Mesendoderm (in vitro differentiated cells): ENCODE measurements around the gene MRPL34.

Experiments
- DNase-seq: peaks from one replicate; pipeline ENCODE4 v3.0.0; 2013
- H2AK5ac ChIP-seq: 2 replicates; pipeline ENCODE4 v1.6.1; 2013; ENCODE audit warnings: low read length, inconsistent platforms
- H2BK120ac ChIP-seq: 2 replicates; pipeline ENCODE4 v1.6.1; 2013; ENCODE audit warnings: low read depth, mild to moderate bottlenecking, low read length, moderate library complexity, mixed read lengths
- H2BK15ac ChIP-seq: replicated peaks from 2 replicates; pipeline ENCODE4 v1.6.1; 2013; ENCODE audit warnings: low read depth, mild to moderate bottlenecking, moderate library complexity
- H2BK5ac ChIP-seq: 2 replicates; pipeline ENCODE4 v1.6.1; 2013; ENCODE audit warnings: low read length, inconsistent platforms
- H3K18ac ChIP-seq: 2 replicates; pipeline ENCODE4 v1.6.1; 2013; ENCODE audit warnings: mild to moderate bottlenecking, low read length, mixed read lengths
- H3K23ac ChIP-seq: one replicate; pipeline ENCODE4 v1.6.1; 2013; ENCODE audit warnings: low read length
- H3K27ac ChIP-seq: 2 replicates; pipeline ENCODE4 v1.5.1; 2013; ENCODE audit warnings: low read depth, mild to moderate bottlenecking, inconsistent platforms, low read length, moderate library complexity
- H3K27me3 ChIP-seq: 2 replicates; pipeline ENCODE4 v1.6.1; 2013; ENCODE audit warnings: low read length, control low read depth, mild to moderate bottlenecking, inconsistent platforms; ENCODE audit not compliant: insufficient read depth, poor library complexity
- H3K36me3 ChIP-seq: 2 replicates; pipeline ENCODE4 v1.6.1; 2013; ENCODE audit warnings: low read length, inconsistent platforms; ENCODE audit not compliant: control insufficient read depth, insufficient read depth
- H3K4ac ChIP-seq: one replicate; pipeline ENCODE4 v1.6.1; 2013; ENCODE audit warnings: low read depth, mild to moderate bottlenecking, low read length, moderate library complexity
- H3K4me1 ChIP-seq: 2 replicates; pipeline ENCODE4 v1.6.1; 2013; ENCODE audit warnings: low read depth, low read length, inconsistent platforms; ENCODE audit not compliant: control insufficient read depth
- H3K4me2 ChIP-seq: 2 replicates; pipeline ENCODE4 v1.6.1; 2013; ENCODE audit warnings: low read length
- H3K4me3 ChIP-seq: 2 replicates; pipeline ENCODE4 v1.5.1; 2013; ENCODE audit warnings: mild to moderate bottlenecking, low read length
- H3K56ac ChIP-seq: one replicate; pipeline ENCODE4 v1.6.1; 2013; ENCODE audit warnings: low read length
- H3K79me1 ChIP-seq: 2 replicates; pipeline ENCODE4 v1.6.1; 2013; ENCODE audit warnings: low read length, inconsistent platforms
- H3K79me2 ChIP-seq: 2 replicates; pipeline ENCODE4 v1.6.1; 2013; ENCODE audit warnings: mild to moderate bottlenecking, low read length; ENCODE audit not compliant: control insufficient read depth, insufficient read depth
- H3K9ac ChIP-seq: 2 replicates; pipeline ENCODE4 v1.6.1; 2013; ENCODE audit warnings: low read length, inconsistent platforms
- H4K5ac ChIP-seq: one replicate; pipeline ENCODE4 v1.6.1; 2013; ENCODE audit warnings: low read length
- H4K8ac ChIP-seq: one replicate; pipeline ENCODE4 v1.6.1; 2013; ENCODE audit warnings: low read depth, mild to moderate bottlenecking, control low read depth, low read length, moderate library complexity
- WGBS: extraction: QIAGEN DNeasy Blood & Tissue Kit; methylation state at CpG from one replicate; pipeline ENCODE4 v1.1.7; 2013; ENCODE audit warnings: low lambda C conversion rate, missing lambda C conversion rate; ENCODE audit not compliant: insufficient coverage; ENCODE audit errors: extremely low coverage; 5-methylcytosine and 5-hydroxymethylcytosine counted together

MRPL34 gene

GRCh38 chr19:17303167-17303939 is 2.3 kb upstream of the MRPL34 start, which contains the start of gene ABHD8:
TSS of gene ABHD8 (minus strand) at chr19:17303425. CDS start at chr19:17301616, 1,809 bp downstream.
- Histone ChIP-seq H2AK5ac (no peak within 1 kb of the TSS), H2BK120ac (no peak within 1 kb of the TSS), H3K4ac (peak within 1 kb of the TSS; percentile 27), H4K8ac (no peak within 1 kb of the TSS), H3K9ac (peak within 1 kb of the TSS; percentile 68), H3K27me3 (no peaks in the 10 kb centered on the region), H3K56ac (peak within 1 kb of the TSS; percentile 67), H3K79me2 (no peaks in the 10 kb centered on the region), H2BK15ac (no peak within 1 kb of the TSS), H3K27ac (no peak within 1 kb of the TSS), H3K36me3 (peaks cover under 1% of the 10 kb centered on the region), H4K5ac (no peak within 1 kb of the TSS), H3K18ac (peak within 1 kb of the TSS; percentile 64), H2BK5ac (no peak within 1 kb of the TSS), H3K4me2 (peak within 1 kb of the TSS; percentile 64), H3K4me1 (peaks cover 4% of the 10 kb centered on the region), H3K79me1 (no peaks in the 10 kb centered on the region), H3K4me3 (peak within 1 kb of the TSS; percentile 19), H3K23ac (no peak within 1 kb of the TSS)
- WGBS = no CpG with 5 or more reads among the region's 52 CpGs
- peak; percentile 97 for DNase-seq

DNA sequence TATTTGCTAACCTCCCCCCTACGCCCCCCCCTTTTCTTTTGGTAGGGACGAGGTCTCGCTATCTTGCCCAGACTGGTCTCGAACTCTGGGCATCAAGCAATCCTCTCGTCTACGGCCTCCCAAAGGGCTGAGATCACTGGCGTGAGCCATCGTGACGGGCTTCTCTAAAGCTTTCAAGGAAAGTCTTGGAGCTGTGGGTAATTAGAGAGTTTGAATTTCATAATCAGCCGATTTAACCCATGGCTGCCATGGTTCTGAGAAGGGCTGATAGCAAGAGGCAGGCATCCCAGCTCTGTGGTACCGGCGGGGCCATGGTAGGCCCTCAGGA is 1.8 kb upstream of the MRPL34 start:
- no peak overlapping the region for H3K27ac ChIP-seq
- no peak overlapping the region for H3K9ac ChIP-seq
- H3K4ac ChIP-seq = peak overlapping the region; percentile 27
- no peaks in the 10 kb centered on the region for H3K79me1 ChIP-seq
- no peaks in the 10 kb centered on the region for H3K27me3 ChIP-seq
- no CpG with 5 or more reads among the region's 12 CpGs for WGBS
- no peak overlapping the region for H2BK5ac ChIP-seq
- peak overlapping the region; percentile 64 for H3K18ac ChIP-seq
- H2BK15ac ChIP-seq = no peak overlapping the region
- no peak overlapping the region for H2AK5ac ChIP-seq
- H3K4me3 ChIP-seq = no peak overlapping the region
- peaks cover 4% of the 10 kb centered on the region for H3K4me1 ChIP-seq
- H3K56ac ChIP-seq = peak overlapping the region; percentile 49
- H4K5ac ChIP-seq = no peak overlapping the region
- no peak overlapping the region for H2BK120ac ChIP-seq
- no peaks in the 10 kb centered on the region for H3K79me2 ChIP-seq
- no peak overlapping the region for H3K4me2 ChIP-seq
- H3K23ac ChIP-seq = no peak overlapping the region
- no peaks in the 10 kb centered on the region for H3K36me3 ChIP-seq
- no peak for DNase-seq
- no peak overlapping the region for H4K8ac ChIP-seq

DNA sequence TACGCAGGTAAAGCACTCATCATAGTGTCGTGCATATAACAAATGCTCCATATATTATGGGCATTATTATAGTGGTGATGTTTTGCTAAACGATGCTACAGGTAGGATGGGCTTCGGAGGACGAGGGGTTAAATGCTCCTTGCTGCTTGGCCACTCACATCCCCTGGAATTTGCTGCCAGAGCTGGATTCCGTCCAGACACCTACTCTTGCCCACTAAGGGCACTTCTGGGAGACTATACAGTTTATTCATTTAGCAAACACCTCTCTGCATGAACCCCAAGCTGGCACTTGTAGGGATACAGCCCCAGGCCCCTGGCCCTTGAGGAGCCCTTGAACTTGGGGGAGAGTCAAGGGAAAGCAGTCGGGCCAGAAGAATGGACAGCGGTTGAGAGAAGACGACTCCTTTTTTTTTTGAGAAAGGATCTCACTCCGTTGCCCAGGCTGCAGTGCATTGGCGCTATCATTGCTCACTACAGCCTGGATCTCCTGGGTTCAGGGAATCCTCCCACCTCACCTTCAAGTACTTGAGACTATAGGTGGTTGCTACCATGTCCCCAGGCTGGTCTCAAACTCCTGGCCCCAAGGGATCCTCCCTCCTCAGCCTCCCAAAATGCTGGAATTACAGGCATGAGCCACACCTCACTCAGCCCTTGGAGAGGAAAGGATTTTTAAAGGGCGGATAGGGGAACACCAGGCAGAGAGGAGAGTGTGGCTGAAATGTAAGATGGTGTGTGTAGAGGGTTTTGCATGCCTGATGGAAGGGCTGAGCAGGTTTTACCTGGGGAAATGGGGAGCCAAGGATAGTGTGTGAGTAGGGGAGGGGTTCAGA is 1.1 kb upstream of the MRPL34 start:
- DNase-seq = no peak
- Histone ChIP-seq H3K79me1 (no peaks in the 10 kb centered on the region), H3K4me3 (no peak overlapping the region), H3K23ac (no peak overlapping the region), H3K36me3 (no peaks in the 10 kb centered on the region), H3K56ac (no peak overlapping the region), H3K27ac (no peak overlapping the region), H4K8ac (no peak overlapping the region), H2AK5ac (peak overlapping the region; percentile 40), H2BK5ac (no peak overlapping the region), H3K4me1 (peaks cover 4% of the 10 kb centered on the region), H3K79me2 (no peaks in the 10 kb centered on the region), H3K18ac (no peak overlapping the region), H2BK120ac (no peak overlapping the region), H4K5ac (no peak overlapping the region), H3K27me3 (no peaks in the 10 kb centered on the region), H3K9ac (peak overlapping the region; percentile 5), H3K4ac (no peak overlapping the region), H3K4me2 (no peak overlapping the region), H2BK15ac (no peak overlapping the region)
- WGBS = no CpG with 5 or more reads among the region's 12 CpGs

DNA sequence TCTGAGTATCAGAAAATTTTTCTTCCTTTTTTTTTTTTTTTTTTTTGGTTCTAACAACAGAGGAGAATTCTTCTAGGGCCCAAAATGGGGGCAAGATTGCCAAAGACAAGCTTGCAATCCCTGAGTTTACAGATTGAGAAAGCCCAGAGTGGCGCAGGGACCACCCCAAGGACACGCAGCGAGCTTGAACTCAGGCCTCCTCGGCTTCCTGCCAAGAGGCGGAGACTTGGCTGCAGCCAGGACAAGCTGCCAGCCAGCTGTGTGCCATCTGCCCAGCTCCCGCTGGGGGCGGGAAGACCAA is 506 bp upstream of the MRPL34 start:
- Histone ChIP-seq H3K4ac (no peak overlapping the region), H3K79me1 (peaks cover 2% of the 10 kb centered on the region), H2AK5ac (no peak overlapping the region), H4K5ac (no peak overlapping the region), H3K56ac (peak overlapping the region; percentile 68), H3K27ac (no peak overlapping the region), H3K4me3 (no peak overlapping the region), H3K27me3 (no peaks in the 10 kb centered on the region), H3K4me1 (peaks cover 4% of the 10 kb centered on the region), H2BK5ac (no peak overlapping the region), H4K8ac (no peak overlapping the region), H3K36me3 (no peaks in the 10 kb centered on the region), H3K4me2 (peak overlapping the region; percentile 16), H2BK120ac (no peak overlapping the region), H3K23ac (no peak overlapping the region), H3K9ac (peak overlapping the region; percentile 55), H3K79me2 (peaks cover 4% of the 10 kb centered on the region), H2BK15ac (no peak overlapping the region), H3K18ac (no peak overlapping the region)
- DNase-seq = no peak
- no CpG with 5 or more reads among the region's 7 CpGs for WGBS

GRCh38 chr19:17306285-17306714 is 628 bp downstream of the MRPL34 start:
- peaks cover 8% of the 10 kb centered on the region for H3K79me1 ChIP-seq
- H4K8ac ChIP-seq = no peak overlapping the region
- WGBS = no CpG with 5 or more reads among the region's 28 CpGs
- H3K18ac ChIP-seq = peak overlapping the region; percentile 70
- peak overlapping the region; percentile 58 for H3K4me2 ChIP-seq
- no peak overlapping the region for H3K23ac ChIP-seq
- no peaks in the 10 kb centered on the region for H3K27me3 ChIP-seq
- H2BK15ac ChIP-seq = no peak overlapping the region
- peaks cover 12% of the 10 kb centered on the region for H3K79me2 ChIP-seq
- no peak overlapping the region for H2BK5ac ChIP-seq
- H4K5ac ChIP-seq = no peak overlapping the region
- no peak for DNase-seq
- H2AK5ac ChIP-seq = no peak overlapping the region
- peak overlapping the region; percentile 95 for H3K56ac ChIP-seq
- H3K27ac ChIP-seq = peak overlapping the region; percentile 76
- H3K4ac ChIP-seq = peak overlapping the region; percentile 64
- H3K4me1 ChIP-seq = peaks cover 6% of the 10 kb centered on the region
- H3K4me3 ChIP-seq = peak overlapping the region; percentile 59
- H3K9ac ChIP-seq = peak overlapping the region; percentile 90
- H2BK120ac ChIP-seq = no peak overlapping the region
- no peaks in the 10 kb centered on the region for H3K36me3 ChIP-seq
